K562 treated with DMSO at 1 percent for 12 hours (cell line): ENCODE measurements around the gene TM4SF20. TPM values are rescaled to one million over a fixed set of nuclear protein-coding genes. Genes with fewer than 3 reads are reported as not detected.

Source experiments
- total RNA-seq: library from RNA; unstranded; fragments of 300-600 nt; gene quantifications from 2 replicates; pipeline ENCODE4 v1.2.3, GENCODE V29; 2022; ENCODE audit not compliant: insufficient read depth

Gene TM4SF20, protein sequence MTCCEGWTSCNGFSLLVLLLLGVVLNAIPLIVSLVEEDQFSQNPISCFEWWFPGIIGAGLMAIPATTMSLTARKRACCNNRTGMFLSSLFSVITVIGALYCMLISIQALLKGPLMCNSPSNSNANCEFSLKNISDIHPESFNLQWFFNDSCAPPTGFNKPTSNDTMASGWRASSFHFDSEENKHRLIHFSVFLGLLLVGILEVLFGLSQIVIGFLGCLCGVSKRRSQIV
- not detected in 2 replicates for total RNA-seq

DNA sequence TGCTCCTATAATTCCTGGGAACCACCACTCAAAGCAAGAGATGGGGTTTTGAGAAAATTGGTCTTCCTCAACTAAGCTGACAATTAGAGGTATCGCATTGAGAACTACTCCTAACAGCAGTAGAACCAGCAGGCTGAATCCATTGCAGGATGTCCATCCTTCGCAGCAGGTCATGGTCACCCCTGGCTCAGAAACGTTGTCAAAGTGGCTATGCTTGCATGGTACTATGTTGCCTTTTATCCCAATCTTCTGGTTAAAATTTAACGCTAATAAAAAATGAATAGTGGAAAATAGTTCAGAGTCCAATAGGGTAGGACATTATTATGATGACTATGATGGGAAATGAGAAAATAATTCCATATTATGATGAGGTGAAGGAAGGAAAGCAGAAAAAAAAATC lies at the start of gene TM4SF20:
Gene TM4SF20 (minus strand): TSS at position 212 of the 400 bp plus-strand sequence. CDS start 38 bp downstream, at position 174.

DNA sequence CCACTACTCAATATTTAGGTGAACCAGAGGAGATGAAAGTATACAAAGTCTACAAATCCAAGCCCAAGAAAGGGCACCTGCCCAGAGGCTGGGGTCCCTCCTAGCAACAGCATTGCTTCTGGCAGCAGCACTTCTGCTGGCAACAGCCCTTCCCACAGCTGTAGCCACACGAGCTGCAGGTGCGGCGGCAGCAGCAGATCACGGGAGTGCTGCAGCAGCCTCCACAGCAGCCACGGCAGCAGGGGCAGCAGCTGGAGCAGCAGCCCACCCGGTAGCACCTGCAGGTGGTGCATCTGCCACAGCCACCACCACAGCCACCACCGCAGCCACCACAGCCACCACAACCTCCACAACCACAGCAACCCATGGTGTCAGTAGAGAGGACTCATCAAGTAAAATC lies 8.5 kb upstream of the TM4SF20 start, which contains the start of gene SCYGR1:
Gene SCYGR1 (minus strand): TSS at position 367 of the 400 bp plus-strand sequence. CDS start 0 bp downstream, at position 367.

DNA sequence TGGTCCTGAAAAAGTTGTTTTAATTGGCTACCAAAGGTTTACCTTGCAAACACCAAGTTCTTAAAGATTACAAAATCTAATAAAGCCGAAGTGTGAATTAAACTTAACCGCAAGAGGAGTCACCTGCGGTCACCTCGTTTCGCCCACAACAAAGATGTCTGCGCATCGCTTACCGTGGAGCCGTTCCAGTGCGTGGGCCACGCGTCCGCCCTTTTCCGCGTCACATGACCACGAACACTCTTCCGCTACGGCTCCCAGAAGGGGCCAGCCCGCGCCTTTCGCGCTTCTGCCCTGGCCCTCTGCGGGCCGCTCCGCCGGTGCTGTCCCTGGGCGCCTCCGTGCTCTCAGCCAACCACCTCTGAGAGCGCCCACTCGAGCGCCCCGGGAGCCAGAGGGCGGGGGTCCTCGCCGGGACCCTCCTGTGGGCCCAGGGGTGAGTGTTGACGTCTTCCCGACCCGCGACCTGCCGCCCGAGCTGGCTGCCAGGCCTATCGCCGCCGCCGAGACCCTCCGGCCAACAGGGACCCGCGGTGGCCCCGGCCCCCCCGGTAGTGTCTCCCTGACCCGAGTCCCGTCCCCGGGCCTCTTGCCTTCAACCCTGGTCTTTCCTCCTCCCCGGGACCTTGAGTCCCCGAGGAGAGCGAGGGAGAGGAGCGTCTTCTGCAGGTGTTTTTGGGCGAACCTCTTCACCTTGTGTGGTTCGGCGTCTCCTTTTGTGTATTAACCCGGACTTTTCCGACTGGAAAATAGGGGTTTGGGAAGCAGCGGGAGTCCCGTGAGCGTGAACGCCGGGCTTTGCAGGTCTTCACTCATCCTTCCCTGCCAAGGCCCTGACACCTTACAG lies 53.9 kb downstream of the TM4SF20 start, which contains the start of gene MFF:
Gene MFF (plus strand): TSS at position 257 of the 844 bp plus-strand sequence. CDS start 5,415 bp downstream, outside the sequence.

Other genes starting within 250 kb of the TM4SF20 start
- not detected in 2 replicates for gene COL4A4, start 215.1 kb downstream of the TM4SF20 start, total RNA-seq
- gene COL4A3, start 214.7 kb downstream of the TM4SF20 start, total RNA-seq = not detected in 2 replicates
- gene MFF, start 54.1 kb downstream of the TM4SF20 start, total RNA-seq = 23.5 and 48.4 TPM in 2 replicates
- not detected in 2 replicates for gene SCYGR1, start 8.6 kb upstream of the TM4SF20 start, total RNA-seq
- gene AGFG1, start 92.8 kb upstream of the TM4SF20 start, total RNA-seq = 18.7 and 32.5 TPM in 2 replicates
- not detected in 2 replicates for gene SCYGR2, start 219.6 kb upstream of the TM4SF20 start, total RNA-seq
- gene SCYGR3, start 235.5 kb upstream of the TM4SF20 start, total RNA-seq = not detected in 2 replicates
- not detected in 2 replicates for gene SCYGR4, start 238.2 kb upstream of the TM4SF20 start, total RNA-seq